Esophagus muscularis mucosa (tissue), 4 donors: Measurements from ENCODE around the gene LRRC3C.

Experiments
- EP300 ChIP-seq: sonication (generic); formaldehyde crosslinking; IDR thresholded peaks from one replicate; pipeline ENCODE4 v1.6.1; 2017; ENCODE audit warnings: antibody characterized with exemption
- POLR2A ChIP-seq: fragments of 450-650 bp; IDR thresholded peaks from one replicate; pipeline ENCODE4 v1.6.1; 2017; ENCODE audit warnings: antibody characterized with exemption, moderate library complexity, mild to moderate bottlenecking, low read depth
- POLR2AphosphoS5 ChIP-seq, 2 donors: sonication (generic); formaldehyde crosslinking; IDR thresholded peaks; one replicate each; pipeline ENCODE4 v1.6.1; 2017; ENCODE audit warnings: antibody characterized with exemption in 2 of 2
- TF ChIP-seq, protein P1 (sequence below), 3 experiments: fragments of 200-600 bp in 2 of 3; fragments of 450-650 bp in 1 of 3; sonication (generic) in 2 of 3; IDR thresholded peaks; one replicate each; pipeline ENCODE4 v1.5.1; 2017 to 2019; ENCODE audit warnings: antibody characterized with exemption in 3 of 3, mild to moderate bottlenecking in 2 of 3, moderate library complexity in 1 of 3

DNA sequence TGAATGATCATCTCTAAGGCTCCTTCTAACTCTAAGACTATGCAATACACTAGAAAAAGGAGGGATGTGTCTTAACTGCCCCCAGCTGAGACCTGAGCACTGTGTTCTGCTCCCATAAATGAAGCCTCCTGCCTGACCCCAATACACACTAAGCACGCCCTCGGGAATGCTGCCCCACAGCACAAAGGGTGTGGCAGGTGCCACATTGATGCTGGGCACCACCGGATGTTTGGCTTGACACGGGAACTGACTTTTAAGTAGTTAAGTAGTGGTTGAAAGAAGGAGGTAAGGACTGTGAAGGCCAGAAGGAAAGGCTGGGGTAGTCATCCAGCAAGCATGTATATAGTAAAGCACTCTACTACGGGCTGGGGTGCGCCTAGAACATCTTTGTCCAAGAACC lies 39.2 kb downstream of the LRRC3C start:
- TF ChIP-seq, protein P1, sequence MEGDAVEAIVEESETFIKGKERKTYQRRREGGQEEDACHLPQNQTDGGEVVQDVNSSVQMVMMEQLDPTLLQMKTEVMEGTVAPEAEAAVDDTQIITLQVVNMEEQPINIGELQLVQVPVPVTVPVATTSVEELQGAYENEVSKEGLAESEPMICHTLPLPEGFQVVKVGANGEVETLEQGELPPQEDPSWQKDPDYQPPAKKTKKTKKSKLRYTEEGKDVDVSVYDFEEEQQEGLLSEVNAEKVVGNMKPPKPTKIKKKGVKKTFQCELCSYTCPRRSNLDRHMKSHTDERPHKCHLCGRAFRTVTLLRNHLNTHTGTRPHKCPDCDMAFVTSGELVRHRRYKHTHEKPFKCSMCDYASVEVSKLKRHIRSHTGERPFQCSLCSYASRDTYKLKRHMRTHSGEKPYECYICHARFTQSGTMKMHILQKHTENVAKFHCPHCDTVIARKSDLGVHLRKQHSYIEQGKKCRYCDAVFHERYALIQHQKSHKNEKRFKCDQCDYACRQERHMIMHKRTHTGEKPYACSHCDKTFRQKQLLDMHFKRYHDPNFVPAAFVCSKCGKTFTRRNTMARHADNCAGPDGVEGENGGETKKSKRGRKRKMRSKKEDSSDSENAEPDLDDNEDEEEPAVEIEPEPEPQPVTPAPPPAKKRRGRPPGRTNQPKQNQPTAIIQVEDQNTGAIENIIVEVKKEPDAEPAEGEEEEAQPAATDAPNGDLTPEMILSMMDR (IDR thresholded peaks at IDR 0.05): no peak
- TF ChIP-seq POLR2AphosphoS5 (IDR thresholded peaks at IDR 0.05): no peak
- no peak for TF ChIP-seq POLR2A
- TF ChIP-seq EP300: no peak
